Rectal smooth muscle tissue (tissue), 1 donor: ENCODE data around the gene MRRF.
"Not testable (repeated sequence)": the region's sequence is repeated elsewhere in the genome, so short reads cannot be mapped to it uniquely, and the experiment has no call there.

ENCODE experiments used
- H3K27ac ChIP-seq: one replicate; pipeline ENCODE4 v1.7.0; 2013; ENCODE audit warnings: low read depth, low read length, inconsistent platforms
- H3K27me3 ChIP-seq: one replicate; pipeline ENCODE4 v1.7.0; 2013; ENCODE audit warnings: low read length; ENCODE audit not compliant: control insufficient read depth, insufficient read depth
- H3K36me3 ChIP-seq: one replicate; pipeline ENCODE4 v1.7.0; 2013; ENCODE audit warnings: low read length; ENCODE audit not compliant: control insufficient read depth, insufficient read depth
- H3K4me1 ChIP-seq: one replicate; pipeline ENCODE4 v1.7.0; 2013; ENCODE audit warnings: low read length; ENCODE audit not compliant: control insufficient read depth, insufficient read depth
- H3K4me3 ChIP-seq: one replicate; pipeline ENCODE4 v1.7.0; 2013; ENCODE audit warnings: low read length
- H3K9ac ChIP-seq: one replicate; pipeline ENCODE4 v1.7.0; 2013; ENCODE audit warnings: low read length

The MRRF gene

DNA sequence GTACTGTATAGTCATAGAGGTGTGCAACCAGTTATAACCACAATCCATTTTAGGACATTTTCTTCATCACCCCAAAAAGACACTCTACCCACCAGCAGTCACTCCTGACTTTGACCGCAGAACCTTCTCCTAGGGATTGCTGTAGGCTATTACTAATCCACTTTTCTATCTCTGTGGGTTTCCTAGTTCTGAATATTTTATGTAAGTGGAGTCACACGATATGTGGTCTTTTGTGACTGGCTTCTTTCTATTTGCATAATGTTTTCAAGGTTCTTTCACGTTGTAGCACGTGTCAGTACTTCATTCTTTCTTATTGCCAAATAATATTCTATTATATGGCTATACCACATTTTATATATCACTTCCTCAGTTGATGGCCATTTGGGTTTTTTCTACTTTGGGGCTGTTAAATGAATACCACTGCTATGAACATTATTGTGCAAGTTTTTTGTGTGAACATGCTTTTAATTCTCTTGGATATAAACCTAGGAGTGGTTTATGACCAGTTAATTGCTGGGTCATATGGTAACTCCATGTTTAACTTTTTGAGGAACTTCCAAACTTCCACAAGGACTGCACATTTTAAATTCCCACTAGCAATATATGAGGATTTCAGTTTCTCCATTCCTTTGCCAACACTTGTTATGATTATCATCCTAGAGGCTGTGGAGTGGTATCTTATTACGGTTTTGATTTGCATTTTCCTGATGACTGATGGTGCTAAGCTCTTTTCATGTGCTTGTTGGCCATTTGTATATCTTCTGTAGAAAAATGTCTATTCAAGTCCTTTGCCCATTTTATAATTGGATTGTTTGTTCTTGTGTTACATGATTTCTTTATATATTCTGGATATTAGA is 37.8 kb downstream of the MRRF start:
- H3K36me3 ChIP-seq = peaks cover 14% of the 10 kb centered on the region
- H3K27ac ChIP-seq = no peak overlapping the region
- no peak overlapping the region for H3K9ac ChIP-seq
- H3K4me1 ChIP-seq = no peaks in the 10 kb centered on the region
- H3K27me3 ChIP-seq = no peaks in the 10 kb centered on the region
- no peak overlapping the region for H3K4me3 ChIP-seq

GRCh38 chr9:122307061-122307460 is 42.4 kb downstream of the MRRF start:
- peaks cover 12% of the 10 kb centered on the region for H3K36me3 ChIP-seq
- H3K4me3 ChIP-seq = no peak overlapping the region
- no peaks in the 10 kb centered on the region for H3K4me1 ChIP-seq
- no peak overlapping the region for H3K27ac ChIP-seq
- H3K27me3 ChIP-seq = no peaks in the 10 kb centered on the region
- H3K9ac ChIP-seq = no peak overlapping the region

- H3K27me3 ChIP-seq = no peaks in the 10 kb centered on the region
- H3K27ac ChIP-seq = no peak overlapping the region
- H3K36me3 ChIP-seq = peaks cover 16% of the 10 kb centered on the region
- H3K4me3 ChIP-seq = no peak overlapping the region
- H3K4me1 ChIP-seq = no peaks in the 10 kb centered on the region
- H3K9ac ChIP-seq = no peak overlapping the region
These were observed 43.2 kb downstream of the MRRF start for GRCh38 chr9:122307925-122308324.

DNA sequence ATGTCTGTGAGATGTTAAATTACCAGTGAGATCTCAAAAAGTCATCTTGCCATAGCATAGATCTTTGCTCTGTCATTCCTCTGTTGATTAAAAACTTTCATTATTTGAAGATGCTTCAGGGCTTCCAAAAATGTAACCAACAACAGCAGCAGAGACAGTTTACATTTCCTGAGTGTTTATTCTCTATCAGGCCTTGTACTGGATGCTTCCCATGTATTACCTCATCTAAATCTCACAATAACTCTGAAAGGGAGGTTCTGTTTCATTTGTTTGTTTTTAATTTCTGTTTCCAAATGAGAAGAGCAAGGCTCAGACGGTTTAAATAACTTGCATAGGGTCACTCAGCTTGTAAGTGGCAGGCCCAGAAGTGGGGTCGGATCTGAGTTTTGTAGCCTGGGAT is 45.2 kb downstream of the MRRF start:
- no peak overlapping the region for H3K4me3 ChIP-seq
- H3K36me3 ChIP-seq = peaks cover 20% of the 10 kb centered on the region
- H3K4me1 ChIP-seq = no peaks in the 10 kb centered on the region
- no peaks in the 10 kb centered on the region for H3K27me3 ChIP-seq
- no peak overlapping the region for H3K27ac ChIP-seq
- no peak overlapping the region for H3K9ac ChIP-seq

GRCh38 chr9:122314165-122314564 is 49.5 kb downstream of the MRRF start:
- Histone ChIP-seq H3K36me3 (peaks cover 17% of the 10 kb centered on the region), H3K27ac (no peak overlapping the region), H3K4me1 (peaks cover 8% of the 10 kb centered on the region), H3K4me3 (no peak overlapping the region), H3K27me3 (no peaks in the 10 kb centered on the region), H3K9ac (no peak overlapping the region)

GRCh38 chr9:122315534-122315933 is 50.9 kb downstream of the MRRF start:
- peak overlapping the region; percentile 43 for H3K27ac ChIP-seq
- H3K27me3 ChIP-seq = no peaks in the 10 kb centered on the region
- no peak overlapping the region for H3K9ac ChIP-seq
- H3K36me3 ChIP-seq = peaks cover 17% of the 10 kb centered on the region
- H3K4me3 ChIP-seq = no peak overlapping the region
- peaks cover 13% of the 10 kb centered on the region for H3K4me1 ChIP-seq

DNA sequence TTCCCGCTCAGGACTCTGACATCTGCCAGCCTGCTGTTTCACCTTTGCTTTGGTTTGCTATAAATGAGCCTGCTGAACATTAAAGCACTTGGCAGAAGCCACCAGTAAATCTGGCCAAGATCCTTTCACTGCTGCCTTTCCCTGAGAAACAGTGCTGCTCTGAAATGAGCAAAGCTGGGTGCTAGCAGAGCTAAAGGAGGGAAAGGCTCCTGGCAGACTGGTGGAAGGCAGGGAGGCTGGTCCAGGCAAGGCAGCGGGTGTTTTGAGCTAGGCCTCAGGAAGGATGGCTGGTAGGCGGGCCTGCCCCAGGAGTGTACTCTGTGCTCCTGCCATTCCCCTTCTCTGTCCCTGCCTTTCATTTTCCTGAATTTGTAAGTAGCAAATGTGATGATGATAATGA is 53.6 kb downstream of the MRRF start:
- Histone ChIP-seq H3K36me3 (peaks cover 18% of the 10 kb centered on the region), H3K4me3 (no peak overlapping the region), H3K27me3 (no peaks in the 10 kb centered on the region), H3K9ac (no peak overlapping the region), H3K27ac (peak overlapping the region; percentile 67), H3K4me1 (peaks cover 22% of the 10 kb centered on the region)

GRCh38 chr9:122320413-122320881 is 55.8 kb downstream of the MRRF start:
- Histone ChIP-seq H3K27me3 (no peaks in the 10 kb centered on the region), H3K27ac (peak overlapping the region; percentile 21), H3K9ac (no peak overlapping the region), H3K36me3 (peaks cover 17% of the 10 kb centered on the region), H3K4me3 (no peak overlapping the region), H3K4me1 (peaks cover 25% of the 10 kb centered on the region)

DNA sequence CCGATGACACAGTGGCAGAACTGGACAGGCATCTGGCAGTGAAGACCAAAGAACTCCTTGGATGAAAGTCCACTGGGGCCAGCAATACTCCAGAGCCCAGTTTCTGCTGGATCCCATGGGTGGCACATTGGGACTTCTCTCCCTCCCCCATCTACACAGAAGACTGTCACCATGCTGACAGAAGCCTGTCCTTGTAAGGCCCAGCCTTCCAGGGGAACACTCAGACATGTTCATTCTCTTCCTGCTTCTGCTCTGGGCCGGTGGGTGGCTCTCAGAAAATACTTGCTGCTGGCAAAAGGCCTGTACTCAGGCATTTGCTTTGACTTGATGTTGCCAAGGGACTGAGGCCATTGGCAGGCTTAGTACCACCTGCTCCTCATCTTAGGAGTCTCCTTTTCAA is 57.9 kb downstream of the MRRF start:
- Histone ChIP-seq H3K9ac (no peak overlapping the region), H3K36me3 (peaks cover 13% of the 10 kb centered on the region), H3K4me3 (no peak overlapping the region), H3K4me1 (peaks cover 28% of the 10 kb centered on the region), H3K27me3 (no peaks in the 10 kb centered on the region), H3K27ac (no peak overlapping the region)

DNA sequence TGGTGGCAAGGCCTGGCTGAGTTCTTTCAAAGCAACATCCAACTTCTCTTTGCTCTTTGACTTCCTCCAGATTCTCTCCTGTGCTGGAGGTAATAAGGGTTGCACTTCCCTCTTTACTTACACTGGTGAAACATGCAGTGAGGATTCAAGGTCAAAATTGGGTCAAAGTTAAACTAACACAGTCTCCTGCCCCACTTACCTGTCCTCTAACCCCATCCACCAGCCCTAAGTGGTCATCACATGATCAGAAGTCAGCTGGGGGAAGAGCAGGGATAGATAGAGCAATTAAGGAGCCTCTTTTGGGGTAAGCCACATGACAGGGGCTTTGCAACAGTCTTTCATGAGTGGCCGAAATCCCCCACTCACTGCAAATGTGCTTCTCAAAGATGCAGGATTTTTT is 60.0 kb downstream of the MRRF start:
- not testable (repeated sequence) for H3K4me3 ChIP-seq, H3K9ac ChIP-seq, H3K27me3 ChIP-seq, H3K27ac ChIP-seq
- Histone ChIP-seq H3K4me1 (peaks cover 19% of the 10 kb centered on the region), H3K36me3 (peaks cover 13% of the 10 kb centered on the region)

- peaks cover 13% of the 10 kb centered on the region for H3K36me3 ChIP-seq
These were observed 60.4 kb downstream of the MRRF start for GRCh38 chr9:122325124-122325523.

DNA sequence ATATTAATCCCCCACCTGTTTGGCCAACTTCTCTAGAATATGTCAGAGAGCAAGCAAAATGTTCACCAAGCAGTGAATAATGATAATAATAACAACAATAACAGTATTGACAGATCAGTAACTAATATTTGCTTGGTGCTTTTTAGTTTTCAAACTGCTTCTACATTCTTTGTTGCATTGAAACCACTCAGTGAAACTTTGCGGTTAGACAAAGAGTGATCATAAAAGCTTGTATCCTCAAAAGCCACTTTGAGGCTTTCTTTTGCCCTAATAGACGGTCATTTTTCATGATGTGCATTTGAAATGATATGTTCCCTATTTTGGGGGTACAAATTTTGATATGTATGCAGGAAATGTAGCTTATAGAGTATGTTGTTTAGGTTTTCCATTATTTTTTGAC is 62.5 kb downstream of the MRRF start:
- no peak overlapping the region for H3K27ac ChIP-seq
- peaks cover 13% of the 10 kb centered on the region for H3K36me3 ChIP-seq
- no peak overlapping the region for H3K4me3 ChIP-seq
- H3K27me3 ChIP-seq = no peaks in the 10 kb centered on the region
- no peak overlapping the region for H3K9ac ChIP-seq
- peaks cover 10% of the 10 kb centered on the region for H3K4me1 ChIP-seq

More at GRCh38 chr9:122325124-122325523, 60.4 kb downstream of the MRRF start:
- H3K4me1 ChIP-seq = peaks cover 19% of the 10 kb centered on the region
- H3K9ac ChIP-seq = no peak overlapping the region
- no peaks in the 10 kb centered on the region for H3K27me3 ChIP-seq
- no peak overlapping the region for H3K4me3 ChIP-seq
- no peak overlapping the region for H3K27ac ChIP-seq

DNA sequence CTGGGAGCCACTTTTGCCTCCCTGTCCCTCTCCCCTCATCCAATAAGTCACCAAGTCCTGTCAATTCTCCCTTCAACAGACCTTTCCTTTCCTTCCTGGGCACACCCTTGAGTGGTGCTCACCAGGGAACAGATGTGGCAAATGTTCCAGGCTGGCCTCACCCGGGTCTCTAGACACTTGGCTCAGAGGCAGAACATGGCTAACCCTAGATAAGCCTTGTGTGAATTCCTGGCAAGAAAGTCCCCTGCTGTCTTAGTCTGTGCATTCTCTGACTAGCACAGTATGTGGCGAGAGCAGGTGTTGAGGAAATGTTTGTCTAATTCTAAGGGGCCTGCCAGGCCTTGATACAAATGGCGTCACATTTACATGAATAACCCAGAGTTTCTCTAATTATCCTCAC is 64.9 kb downstream of the MRRF start:
- no peaks in the 10 kb centered on the region for H3K36me3 ChIP-seq
- H3K27me3 ChIP-seq = no peaks in the 10 kb centered on the region
- H3K4me3 ChIP-seq = no peak overlapping the region
- no peak overlapping the region for H3K9ac ChIP-seq
- peaks cover 6% of the 10 kb centered on the region for H3K4me1 ChIP-seq
- H3K27ac ChIP-seq = no peak overlapping the region
